GM18873 (cell line): ENCODE data around the gene RNU1-4.
"Not testable (repeated sequence)": the region's sequence is repeated elsewhere in the genome, so short reads cannot be mapped to it uniquely, and the experiment has no call there.

ENCODE experiments used
- ATAC-seq: cut with Tn5 transposase; IDR thresholded peaks from one replicate; pipeline ENCODE4 v1.9.1; 2021; ENCODE audit warnings: mild to moderate bottlenecking, moderate library complexity, moderate number of reproducible peaks; ENCODE audit not compliant: unreplicated experiment, low FRiP score

The RNU1-4 gene

GRCh38 chr1:16764820-16765655, 24.7 kb downstream of the RNU1-4 start:
- ATAC-seq, result not testable (repeated sequence)

DNA sequence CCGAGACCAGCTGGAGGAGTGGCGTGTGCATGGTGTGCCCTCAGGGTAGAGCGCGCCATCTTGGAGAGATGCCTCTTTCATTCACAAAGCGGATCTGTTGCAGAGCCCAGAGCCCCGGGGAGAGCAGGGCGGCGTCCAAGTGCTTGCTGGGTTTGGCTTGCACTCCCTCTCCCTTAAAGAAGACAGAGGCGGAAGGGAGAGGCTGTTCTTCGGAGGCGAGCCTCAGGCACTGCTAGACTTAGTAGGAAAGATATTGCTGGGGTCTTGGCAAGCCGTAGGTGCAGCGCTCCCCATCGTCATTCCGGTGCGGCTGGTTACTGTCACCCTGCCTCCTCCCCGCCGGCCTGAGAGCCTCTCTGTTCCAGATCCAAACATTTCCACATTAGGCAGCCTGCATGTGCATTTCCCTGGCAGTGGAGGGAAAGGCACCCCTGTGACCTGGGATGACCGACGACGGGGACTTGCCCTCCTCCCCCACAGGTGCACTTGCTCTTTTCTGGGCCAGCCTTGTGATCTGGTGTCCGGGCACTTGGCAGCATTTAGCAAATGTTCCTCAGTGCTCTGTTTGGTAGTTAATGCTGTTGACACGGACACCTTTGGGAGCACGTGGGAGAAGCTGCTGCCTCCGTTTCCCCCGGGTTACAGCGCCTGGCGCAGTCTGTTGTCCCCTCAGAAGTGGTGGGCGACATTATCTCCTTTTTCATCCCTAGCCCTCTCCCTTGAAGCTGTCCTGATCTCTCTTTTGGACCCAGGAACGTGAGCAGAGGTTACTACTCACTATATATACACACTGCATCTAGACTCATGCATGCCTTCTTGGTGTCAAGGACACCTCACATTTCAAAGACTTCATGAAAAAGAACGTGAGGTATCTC, 25.7 kb downstream of the RNU1-4 start:
- not testable (repeated sequence) for ATAC-seq

DNA sequence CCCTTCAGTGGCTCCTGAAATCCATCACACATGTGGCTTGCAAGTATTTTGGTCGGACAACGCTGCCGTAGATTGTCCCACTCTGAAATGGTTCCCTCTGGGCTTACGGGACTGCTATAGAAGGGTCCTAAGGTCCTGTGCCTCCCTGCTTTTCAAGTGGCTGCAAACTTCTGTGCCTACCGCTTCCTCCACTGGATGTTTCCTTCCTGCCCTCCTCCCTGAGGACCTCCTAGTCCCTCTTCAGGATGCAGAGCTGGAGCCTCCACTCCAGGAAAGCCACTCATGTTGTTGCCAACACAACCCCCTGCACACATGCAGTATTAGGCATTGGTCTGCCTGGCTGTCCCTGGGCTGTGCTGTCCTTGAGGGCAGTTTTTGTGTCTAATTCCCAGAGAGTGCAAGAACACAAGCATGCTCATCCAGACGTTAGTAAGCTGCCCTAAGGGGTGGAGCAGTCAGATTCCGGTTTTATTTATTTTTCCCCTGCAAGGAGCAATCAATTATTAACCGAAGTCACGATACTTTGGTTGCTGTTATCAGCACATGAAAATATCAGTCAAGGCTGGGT, 26.5 kb downstream of the RNU1-4 start:
- not testable (repeated sequence) for ATAC-seq

DNA sequence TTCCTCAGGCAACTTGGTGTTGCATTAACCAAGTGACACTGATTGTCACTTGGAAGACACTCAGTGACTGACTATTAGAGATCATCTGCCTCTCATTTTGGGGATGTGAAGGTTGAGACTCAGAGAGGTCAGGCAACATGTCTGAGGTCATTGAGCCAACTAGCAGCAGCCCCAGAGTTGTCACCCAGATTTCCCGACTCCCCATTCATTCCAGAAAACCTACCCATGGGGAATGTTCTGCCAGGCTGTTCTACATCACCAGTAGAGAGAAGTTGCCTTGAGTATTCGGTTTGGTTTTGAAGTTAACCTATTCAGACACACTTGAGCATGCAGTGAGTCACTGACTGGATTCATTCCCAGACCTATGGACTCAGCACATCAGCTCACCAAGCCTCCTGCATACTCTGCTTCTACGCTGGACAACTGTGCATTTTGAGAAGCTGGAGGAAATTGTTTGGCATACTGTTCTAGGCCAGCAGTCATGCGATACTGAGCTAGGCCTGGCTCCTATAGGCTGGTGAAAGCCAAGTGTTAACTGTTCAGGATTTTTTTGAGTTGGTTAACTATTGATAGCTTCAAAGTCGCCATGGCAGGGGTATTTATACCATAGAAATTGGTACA, 29.9 kb downstream of the RNU1-4 start:
- not testable (repeated sequence) for ATAC-seq

DNA sequence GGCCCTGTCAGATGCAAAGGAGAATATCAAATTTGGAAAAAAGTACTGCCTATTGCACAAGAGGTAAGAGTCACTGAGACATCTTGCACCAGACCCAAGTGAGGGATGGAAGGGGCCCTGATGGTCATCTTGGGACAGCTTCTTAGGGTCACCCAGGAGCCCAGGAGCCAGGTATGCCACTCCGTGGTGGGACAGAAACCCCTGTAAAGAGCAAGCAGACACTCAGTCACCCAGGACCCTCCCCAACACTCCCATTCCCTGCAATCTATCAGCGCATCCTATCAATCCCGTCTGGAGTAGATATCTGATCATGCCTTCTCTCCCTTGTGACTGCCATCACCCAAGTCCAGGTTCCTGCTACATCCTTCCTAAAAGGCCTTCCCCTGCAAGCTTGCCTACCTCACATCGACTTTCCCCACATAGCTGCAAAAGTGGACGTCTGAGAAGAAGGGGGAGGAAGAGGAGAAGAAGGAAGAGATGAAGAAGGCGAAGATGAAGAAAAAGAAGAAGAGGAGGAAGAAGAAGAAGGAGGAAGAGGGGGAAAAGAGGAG, 30.7 kb downstream of the RNU1-4 start:
- ATAC-seq, result not testable (repeated sequence)

DNA sequence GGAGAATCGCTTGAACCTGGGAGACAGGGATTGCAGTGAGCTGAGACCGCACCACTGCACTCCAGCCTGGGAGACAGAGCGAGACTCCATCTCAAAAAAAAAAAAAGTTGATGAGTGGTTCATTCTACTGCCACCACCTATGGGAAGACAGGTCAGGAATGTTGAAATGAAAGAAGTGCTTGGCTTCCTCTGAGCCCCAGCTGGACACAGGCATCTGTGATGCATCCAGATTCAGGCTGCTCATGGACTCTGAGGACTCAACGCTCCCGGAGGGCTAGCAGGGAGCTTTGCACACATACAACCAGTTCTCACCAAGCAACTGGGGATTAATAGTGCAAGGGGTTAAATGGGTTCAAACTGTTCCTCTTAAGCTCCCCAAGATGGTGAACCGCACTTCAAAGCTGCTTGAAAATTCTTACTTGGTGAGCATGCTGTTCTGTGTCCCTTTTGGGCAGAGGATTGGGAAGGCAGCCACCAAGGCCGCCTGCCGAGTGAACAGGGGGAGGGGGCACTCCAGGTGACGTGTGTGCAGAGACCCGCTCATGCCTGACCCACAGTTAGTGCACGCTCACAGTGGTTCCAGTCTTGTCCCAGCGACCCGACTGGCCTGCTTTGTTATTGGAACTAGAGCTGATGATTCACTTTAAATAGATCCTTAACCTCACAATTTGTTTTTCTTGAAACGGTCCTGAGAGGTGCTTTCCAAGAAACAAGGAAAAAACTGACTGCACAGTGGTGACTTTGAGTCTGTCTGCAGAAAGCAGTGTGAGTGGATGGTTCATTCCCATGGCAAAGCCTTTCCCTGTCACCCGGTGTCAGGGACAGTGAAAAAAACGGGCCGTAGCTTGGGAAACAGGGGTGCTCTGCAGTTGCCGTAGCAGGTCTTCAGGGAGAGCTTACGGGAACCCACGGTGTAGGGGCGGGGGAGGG, 32.2 kb downstream of the RNU1-4 start:
- ATAC-seq, result not testable (repeated sequence)

- not testable (repeated sequence) for ATAC-seq
These were observed 32.9 kb downstream of the RNU1-4 start for GRCh38 chr1:16773205-16773596.

DNA sequence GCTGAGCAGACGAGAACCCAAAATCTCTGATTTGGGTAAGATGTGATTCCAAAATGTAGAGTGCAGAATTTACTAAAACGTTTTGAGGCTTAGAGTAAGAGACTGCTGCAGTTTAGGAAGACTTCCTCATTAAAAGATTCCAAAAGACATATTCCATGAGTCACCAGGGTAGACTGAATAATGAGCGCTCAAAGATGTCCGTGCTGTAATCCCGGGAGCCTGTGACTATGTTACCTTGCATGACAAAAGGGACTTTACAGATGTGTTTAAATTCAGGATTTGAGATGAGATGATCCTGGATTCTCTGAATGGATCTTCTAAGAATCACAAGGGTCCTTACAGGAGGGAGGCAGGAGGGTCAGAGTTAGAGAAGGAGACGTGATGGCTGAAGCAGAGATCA, 33.4 kb downstream of the RNU1-4 start:
- ATAC-seq, result not testable (repeated sequence)

GRCh38 chr1:16774773-16775172, 34.5 kb downstream of the RNU1-4 start:
- ATAC-seq, result not testable (repeated sequence)

DNA sequence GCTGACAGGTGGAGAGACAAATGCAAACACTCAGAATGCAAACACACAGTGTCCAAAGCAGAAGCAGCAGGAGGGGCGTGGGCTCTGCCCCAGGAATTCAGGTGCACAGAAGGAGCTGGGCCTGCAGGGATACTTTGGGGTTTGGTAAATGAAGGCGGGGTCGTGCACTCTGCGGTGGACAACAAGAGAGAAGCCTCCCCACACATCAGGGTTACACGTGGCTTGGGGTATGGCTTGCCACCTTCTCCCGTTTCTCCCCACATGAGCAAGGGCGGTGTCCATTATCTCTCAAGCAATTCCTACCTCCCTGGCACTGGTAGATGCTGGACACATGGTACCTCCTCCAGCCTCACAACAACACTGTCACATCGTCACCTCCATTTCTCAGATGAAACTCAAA, 35.0 kb downstream of the RNU1-4 start:
- not testable (repeated sequence) for ATAC-seq

GRCh38 chr1:16776248-16776647, 35.9 kb downstream of the RNU1-4 start:
- not testable (repeated sequence) for ATAC-seq

DNA sequence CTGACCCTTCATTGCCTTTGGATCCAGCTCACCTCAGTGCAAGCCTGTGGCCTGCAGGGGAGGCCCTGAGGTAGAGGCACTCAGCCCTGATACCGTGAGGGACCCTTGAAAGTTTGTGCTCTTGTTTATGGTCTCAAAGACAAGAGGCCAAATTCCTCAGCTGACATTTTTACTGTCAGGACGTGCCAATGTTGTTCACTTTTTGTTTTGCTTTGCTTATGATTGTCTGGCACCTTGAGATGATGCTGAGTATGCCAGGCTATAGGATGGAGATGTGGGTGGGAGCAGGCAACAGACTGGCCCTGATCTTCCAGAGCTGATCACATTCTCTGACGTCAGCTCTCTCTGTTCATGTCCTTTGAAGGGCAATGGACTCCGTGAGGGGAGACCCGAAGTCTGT, 36.5 kb downstream of the RNU1-4 start:
- ATAC-seq, result not testable (repeated sequence)

- ATAC-seq, result not testable (repeated sequence)
These were observed 37.5 kb downstream of the RNU1-4 start for GRCh38 chr1:16777821-16778220.

DNA sequence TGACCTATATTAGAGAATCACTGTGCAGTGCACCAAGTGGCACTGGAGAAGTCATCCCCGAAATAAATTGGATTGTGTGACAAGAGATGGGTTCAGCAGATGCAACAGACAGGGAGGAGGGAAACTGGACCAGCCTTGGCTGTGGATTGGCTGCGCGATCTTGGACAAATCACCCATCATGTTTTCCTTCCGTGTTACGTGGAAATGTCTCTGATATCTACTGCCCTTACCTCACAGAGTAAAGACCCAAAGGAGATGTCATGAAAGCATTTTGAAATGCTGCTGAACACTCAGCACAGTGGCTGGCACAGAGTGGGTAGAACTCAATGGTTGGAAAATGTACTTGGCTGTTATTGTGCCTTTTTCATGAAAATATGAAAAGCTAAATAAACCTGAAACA, 39.2 kb downstream of the RNU1-4 start:
- ATAC-seq, result not testable (repeated sequence)

GRCh38 chr1:16781033-16781432, 40.7 kb downstream of the RNU1-4 start:
- ATAC-seq, result not testable (repeated sequence)

- not testable (repeated sequence) for ATAC-seq
These were observed 41.3 kb downstream of the RNU1-4 start for GRCh38 chr1:16781625-16782024.

DNA sequence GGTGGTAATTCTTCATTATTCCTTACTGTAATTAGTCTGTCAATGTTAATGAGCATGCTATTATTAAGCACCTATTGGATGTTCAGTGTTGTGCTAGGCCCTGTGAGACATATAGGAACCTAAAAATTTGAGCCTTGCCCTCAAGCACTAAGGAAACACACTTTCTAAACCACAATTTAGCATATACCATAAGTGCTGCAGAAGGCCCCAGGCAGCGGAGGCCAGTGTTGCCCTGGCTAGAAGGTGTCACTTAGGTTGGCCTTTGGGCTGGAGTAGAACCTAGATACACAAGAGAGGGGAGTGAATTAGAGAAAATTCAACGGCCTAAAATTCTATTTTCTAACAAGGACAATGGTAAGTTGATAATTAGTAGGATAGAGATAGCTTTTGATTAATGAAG, 44.6 kb downstream of the RNU1-4 start:
- not testable (repeated sequence) for ATAC-seq

- not testable (repeated sequence) for ATAC-seq
These were observed 46.0 kb downstream of the RNU1-4 start for GRCh38 chr1:16786362-16786761.

- not testable (repeated sequence) for ATAC-seq
These were observed 46.9 kb downstream of the RNU1-4 start for GRCh38 chr1:16787175-16787574.
